GM18907 (cell line): ENCODE measurements around the gene FAM107B.
"Not testable (repeated sequence)": the region's sequence is repeated elsewhere in the genome, so short reads cannot be mapped to it uniquely, and the experiment has no call there.

Source experiments
- ATAC-seq: cut with Tn5 transposase; IDR thresholded peaks from one replicate; pipeline ENCODE4 v1.9.1; 2021; ENCODE audit warnings: mild to moderate bottlenecking, moderate library complexity; ENCODE audit not compliant: unreplicated experiment

The FAM107B gene

DNA sequence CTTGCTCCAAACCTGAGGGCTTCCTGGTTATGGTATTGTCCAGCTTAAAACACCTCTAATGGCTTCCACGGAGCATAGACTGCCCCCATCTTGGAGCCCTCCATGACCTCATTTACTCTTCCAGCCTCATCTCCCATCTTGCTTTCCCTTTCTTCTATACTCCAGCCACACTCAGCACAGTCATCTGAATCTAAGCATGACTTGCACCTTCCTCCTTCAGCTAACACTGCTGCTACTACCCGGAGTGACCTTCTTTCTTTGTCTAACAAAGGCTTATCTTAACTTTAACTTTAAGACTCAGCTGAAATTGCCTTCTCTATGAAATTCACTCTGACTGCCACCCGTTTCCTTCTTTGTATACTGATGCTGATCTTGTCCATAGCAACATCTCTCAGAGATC lies 135.1 kb downstream of the FAM107B start:
- no peak for ATAC-seq

DNA sequence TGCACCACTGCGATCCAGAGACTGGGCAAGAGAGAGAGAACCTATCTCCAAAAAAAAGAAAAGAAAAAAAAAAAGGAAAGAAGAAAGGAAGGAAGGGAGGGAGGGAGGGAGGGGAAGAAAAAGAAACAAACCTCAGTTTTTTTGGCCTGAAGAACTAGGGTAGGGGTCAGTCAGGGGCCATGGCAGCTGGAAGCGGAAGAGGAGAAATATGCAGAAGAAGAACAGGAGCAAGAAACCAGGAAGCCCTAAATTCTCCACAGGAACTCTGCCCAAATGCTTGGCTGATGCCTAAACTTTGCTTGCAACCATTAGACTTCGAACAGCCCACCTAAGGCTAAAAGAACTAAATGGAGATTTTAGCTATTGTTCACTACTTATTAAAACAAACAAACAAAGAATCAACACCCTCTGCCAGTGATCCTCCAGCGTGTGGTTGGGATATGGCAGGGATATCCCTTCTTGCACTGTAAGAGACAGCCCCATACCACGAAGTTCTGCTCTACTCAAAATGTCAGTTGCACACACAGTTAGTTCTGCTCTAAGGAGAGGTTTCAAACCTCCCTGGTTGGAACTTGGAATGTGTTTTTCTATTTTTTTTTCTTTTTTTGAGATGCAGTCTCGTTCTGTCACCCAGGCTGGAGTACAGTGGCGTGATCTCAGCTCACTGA lies 139.5 kb downstream of the FAM107B start:
- no peak for ATAC-seq

- not testable (repeated sequence) for ATAC-seq
Observed at GRCh38 chr10:14634572-14634971, 140.1 kb downstream of the FAM107B start.

DNA sequence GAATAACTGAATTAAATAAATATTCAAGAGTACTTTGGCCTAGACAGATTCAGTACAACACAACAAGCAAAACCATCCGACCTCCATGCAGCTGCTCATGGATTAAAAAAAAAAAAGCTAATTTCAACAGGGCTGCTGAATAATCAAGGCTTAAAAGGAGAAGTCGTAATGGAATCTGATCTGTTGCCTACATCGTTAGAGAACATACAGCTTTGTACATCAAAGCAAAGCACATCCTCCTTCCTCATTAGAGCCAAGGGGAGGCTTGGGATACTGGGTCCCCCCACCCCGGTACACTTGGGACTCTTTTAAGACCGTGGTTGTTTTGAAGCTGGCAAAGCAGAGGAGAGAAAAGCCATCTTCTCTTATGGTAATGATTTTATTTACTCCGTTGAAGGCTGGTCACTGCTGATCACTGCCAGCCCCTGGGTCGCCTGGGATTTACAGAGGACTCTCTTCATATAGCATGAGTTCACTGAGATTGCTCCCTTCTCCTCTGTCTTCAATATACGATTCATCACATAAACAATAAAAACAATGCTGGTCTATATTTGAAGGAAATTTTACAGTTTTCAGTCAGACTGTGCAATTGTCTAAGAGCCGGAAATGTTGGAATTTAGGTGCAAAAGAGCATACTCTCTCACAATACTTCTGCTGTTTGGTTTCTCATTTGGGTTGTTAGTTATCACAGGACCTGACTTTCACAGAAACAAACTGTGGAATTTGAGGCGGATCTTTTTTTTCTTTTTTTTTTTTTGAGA lies 148.8 kb downstream of the FAM107B start:
- no peak for ATAC-seq

DNA sequence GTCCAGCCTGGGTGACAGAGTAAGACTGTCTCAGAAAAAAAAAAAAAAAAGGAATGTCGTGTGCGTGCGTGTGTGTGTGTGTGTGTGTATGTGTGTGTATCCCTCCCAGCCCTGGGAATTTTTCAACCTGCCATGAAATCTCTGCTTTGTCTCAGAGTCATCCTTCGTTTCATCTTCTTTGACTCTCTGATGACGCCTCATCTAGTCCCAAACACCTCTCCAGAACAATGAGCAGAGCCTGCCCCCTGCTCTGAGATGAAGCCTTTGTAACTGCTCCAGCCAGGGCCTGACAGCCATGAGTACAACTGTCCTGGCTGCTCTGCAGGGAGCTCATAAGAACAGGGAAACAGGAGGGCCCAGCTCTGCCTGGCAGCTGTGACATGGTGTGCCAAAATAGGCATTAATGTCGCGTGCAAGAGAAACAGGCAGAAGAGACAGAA lies 149.5 kb downstream of the FAM107B start:
- ATAC-seq = no peak

DNA sequence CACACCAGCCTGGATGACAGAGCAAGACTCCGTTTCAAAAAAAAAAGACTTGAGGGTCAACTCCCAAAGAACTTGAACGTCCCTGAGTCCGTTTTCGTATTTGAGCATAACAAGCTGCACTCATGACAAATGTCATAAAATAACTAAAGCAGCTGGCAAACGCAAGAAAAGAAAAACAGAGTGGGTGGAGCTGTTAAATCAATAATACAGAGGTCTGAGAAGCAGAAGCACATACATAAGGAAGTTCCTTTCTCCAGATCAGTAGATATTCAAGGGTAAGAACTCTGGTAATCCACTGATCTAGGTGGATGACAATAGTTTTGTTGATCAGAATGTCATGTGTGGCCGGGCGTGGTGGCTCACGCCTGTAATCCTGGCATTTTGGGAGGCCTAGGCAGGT lies 150.1 kb downstream of the FAM107B start:
- ATAC-seq = no peak

DNA sequence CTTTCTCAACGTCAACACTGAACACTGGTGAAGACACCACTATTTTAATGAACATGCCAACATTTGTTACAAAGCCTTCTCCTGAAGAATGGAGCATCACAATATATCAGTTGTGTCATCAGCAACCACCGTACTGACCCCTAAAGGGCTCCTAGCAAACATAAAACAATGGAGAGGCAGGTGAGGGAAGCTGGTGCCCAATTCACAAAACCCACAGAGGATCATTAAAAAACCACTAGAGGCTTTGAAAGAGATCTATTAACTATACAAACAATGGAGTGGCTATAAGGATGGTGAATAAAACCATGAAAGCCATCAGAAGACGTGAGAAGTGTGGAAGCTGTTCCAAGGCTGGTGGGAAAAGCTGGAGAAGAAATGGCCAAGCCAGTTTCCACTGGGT lies 150.8 kb downstream of the FAM107B start:
- ATAC-seq = no peak

DNA sequence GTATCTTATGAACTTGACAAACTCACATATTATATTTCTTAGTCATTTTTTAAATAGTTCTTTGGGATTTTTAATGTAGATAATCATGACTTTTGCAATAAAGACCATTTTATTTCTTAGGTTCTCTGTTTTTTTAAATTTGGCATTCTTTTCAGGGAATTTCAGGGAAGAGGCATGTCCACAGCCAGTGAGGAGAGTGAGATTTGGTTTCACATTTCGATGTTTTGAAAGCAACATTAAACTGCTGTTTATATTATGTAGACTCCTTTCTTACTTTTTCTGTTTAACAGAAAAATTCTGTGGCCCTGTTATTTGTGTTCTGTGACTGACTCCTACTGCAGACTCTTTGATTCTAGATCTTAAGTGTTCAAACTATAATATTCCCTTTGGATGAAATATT lies 153.7 kb downstream of the FAM107B start:
- no peak for ATAC-seq

- no peak for ATAC-seq
Observed at GRCh38 chr10:14618674-14619073, 156.0 kb downstream of the FAM107B start.

GRCh38 chr10:14617852-14618251 lies 156.8 kb downstream of the FAM107B start:
- no peak for ATAC-seq

DNA sequence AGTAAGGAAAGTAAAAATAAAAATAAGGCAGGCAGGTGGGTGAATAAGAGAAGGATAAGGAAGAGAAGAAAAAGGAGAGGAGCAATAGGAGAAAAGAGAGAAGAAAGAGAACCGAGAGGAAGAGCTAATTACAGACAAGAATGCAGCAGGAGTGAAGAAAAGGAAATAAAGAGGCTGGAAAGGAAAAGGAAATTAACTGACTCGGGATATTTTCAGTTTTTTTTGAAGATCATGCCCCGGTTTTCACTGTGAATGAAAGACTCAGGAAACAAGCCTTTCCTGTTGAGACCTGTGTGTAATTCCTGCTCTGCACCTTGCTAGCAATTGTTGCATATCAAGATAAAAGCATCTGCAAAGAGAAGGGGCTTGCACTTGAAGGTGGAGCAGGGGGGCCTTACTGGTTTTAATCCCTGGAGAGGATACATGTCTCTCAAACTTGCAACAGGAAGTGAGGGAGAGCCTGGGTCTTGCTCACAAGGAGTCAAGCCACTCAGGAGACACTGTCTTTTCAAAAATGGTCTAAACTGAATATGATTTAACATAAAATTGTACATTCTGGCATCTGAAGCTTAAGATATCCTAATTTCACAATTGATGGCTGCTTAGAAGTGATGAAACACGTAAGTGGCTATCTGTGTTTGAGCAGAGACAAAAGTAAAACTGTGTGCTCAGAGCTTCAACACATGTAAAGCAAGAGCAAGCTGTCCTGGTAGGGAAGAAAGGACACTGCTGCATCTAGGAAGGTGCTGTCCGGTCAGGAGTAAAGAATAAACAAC lies 157.6 kb downstream of the FAM107B start:
- no peak for ATAC-seq

DNA sequence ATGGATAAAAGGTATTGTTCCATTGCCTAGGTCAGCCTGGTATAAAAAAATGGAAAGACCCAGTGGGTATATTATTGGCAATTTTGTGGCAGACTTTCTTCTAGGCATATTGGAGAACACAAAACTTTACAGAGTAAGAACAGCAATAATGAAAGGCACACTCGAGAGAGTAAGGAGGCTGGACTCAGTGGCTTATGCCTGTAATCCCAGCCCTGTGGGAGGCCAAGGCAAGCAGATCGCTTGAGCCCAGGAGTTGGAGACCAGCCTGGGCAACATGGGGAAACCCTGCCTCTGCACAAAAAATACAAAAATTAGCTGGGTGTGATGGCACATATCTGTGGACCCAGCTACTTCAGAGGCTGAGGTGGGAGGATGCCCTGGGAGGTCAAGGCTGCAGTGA lies 158.2 kb downstream of the FAM107B start:
- no peak for ATAC-seq

- ATAC-seq = no peak
Observed at GRCh38 chr10:14613588-14613920, 161.1 kb downstream of the FAM107B start.

GRCh38 chr10:14612873-14613587 lies 161.7 kb downstream of the FAM107B start:
- no peak for ATAC-seq

- ATAC-seq = peak; percentile 61
Observed at GRCh38 chr10:14611968-14612693, 162.6 kb downstream of the FAM107B start.

DNA sequence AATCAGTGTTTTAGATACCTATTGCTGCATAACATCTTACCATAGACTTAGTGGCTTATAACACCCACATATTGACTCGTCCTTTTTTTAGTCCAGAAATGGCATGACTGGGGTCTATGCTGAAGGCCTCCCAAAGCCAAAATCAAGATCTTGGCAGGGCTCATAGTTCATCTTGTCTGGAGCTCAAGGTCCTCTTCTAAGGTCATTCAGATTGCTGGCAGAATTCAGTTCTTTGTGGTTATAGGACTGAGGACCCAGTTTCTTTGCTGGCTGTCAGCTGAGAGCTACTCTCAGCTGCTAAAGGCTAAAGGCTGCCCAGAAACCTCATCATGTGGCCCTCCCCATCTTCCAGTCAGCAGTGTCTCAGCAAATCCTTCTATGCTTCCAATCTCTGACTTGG lies 165.5 kb downstream of the FAM107B start:
- no peak for ATAC-seq

GRCh38 chr10:14608381-14609001 lies 166.2 kb downstream of the FAM107B start:
- peak; percentile 48 for ATAC-seq

DNA sequence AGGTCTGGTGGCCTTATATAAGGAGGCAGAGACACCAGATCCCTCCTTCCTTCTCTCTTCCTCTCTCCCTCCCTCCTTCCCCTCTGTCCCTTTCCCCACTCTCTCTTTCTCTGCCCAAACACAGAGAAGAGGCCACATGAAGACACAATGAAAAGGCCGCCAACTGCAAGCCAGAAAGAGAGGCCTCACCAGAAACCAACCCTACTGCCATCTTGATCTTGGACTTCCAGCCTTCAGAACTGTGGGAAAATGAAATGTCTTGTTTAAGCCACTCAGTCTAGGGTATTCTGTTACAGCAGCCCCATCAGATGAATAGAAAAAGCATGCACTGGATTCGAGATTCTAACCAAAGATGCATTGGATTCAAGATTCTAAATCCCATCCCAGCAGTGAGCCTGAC lies 168.1 kb downstream of the FAM107B start:
- ATAC-seq = no peak

DNA sequence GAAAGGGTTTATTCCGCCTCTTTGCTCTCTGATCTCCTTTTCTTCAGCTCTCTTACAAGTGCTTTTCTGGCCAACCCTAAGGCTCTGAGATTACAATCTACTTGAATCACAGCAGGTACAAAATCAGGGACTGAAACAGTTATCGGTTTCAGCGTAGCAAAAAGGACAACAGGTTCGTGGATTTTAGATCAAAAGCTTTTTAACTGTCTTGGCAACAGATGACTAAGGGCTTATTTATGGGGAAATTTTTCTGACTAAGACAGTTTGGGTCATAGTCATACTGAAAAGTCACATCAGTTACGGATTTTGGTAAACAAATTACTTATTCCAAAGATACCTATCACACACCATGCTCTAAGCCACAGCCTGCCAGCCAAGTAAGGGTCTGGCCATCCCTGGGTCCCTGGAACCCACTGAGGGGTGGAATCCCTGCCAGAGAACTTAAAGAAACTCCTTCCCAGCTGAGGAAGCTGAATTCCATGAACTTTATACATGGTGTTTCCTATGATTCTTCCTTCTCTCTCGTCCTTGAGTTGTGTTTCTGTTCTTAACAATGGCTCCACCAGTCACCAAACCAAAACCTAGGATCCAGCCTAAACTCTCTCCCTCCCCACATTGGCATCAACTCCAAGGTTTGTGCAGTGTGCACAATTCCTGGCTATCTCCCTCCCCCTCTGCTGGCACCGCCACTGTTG lies 169.3 kb downstream of the FAM107B start:
- ATAC-seq = peak; percentile 45
